ENCODE measurements around the gene ZFY. TPM values are rescaled to one million over a fixed set of nuclear protein-coding genes. Genes with fewer than 3 reads are reported as not detected.
"Not testable (repeated sequence)": the region's sequence is repeated elsewhere in the genome, so short reads cannot be mapped to it uniquely, and the experiment has no call there.

ZFY gene
- polyA plus RNA-seq, 1 donor (not counting 4 experiments of a cell fraction or from before 2014, with no cell fraction given): not detected

GRCh38 chrY:2984491-2984890 lies 49.3 kb downstream of the ZFY start:
- Histone ChIP-seq H3K4me2 (ENCODE audit: control insufficient read depth, extremely low read depth, insufficient read depth, low read depth, low read length) (no peak overlapping the region), H3K4me1 (ENCODE audit: control insufficient read depth, extremely low read depth, insufficient read depth, low read length) (no peaks in the 10 kb centered on the region), H3K36me3 (ENCODE audit: control insufficient read depth in 2 of 2, extremely low read depth in 1 of 2, insufficient read depth in 2 of 2, low read length in 2 of 2) (no peaks in the 10 kb centered on the region), H3K4me3 (ENCODE audit: control insufficient read depth in 2 of 3, extremely low read depth in 1 of 3, insufficient read depth in 2 of 3, low read depth in 1 of 3, low read length in 3 of 3) (no peak overlapping the region), H3K9me3 (ENCODE audit: control insufficient read depth, low read depth, low read length) (no peaks in the 10 kb centered on the region), H3K9ac (ENCODE audit: control insufficient read depth, extremely low read depth, insufficient read depth, low read length) (no peak overlapping the region), H2AFZ (ENCODE audit: control insufficient read depth, low read length) (no peak overlapping the region), H3K27ac (ENCODE audit: control insufficient read depth, insufficient read depth, low read length) (no peak overlapping the region), H4K20me1 (ENCODE audit: control insufficient read depth, extremely low read depth, insufficient read depth, low read length) (no peaks in the 10 kb centered on the region), H3K79me2 (ENCODE audit: control insufficient read depth, insufficient read depth, low read length) (no peaks in the 10 kb centered on the region), H3K27me3 (ENCODE audit: control insufficient read depth, extremely low read depth, insufficient read depth, low read length) (no peaks in the 10 kb centered on the region), H3K9me1 (ENCODE audit: control insufficient read depth, extremely low read depth, insufficient read depth, low read length) (no peaks in the 10 kb centered on the region)
- dilution Hi-C loops (cut with MboI; ENCODE audit: extremely low pct_ligation_motif_present, low sequenced_read_pairs): no loop called here
- TF ChIP-seq CTCF (optimal IDR thresholded peaks at IDR 0.05 in 1 of 3, IDR thresholded peaks at IDR 0.05 in 1 of 3, conservative IDR thresholded peaks at IDR 0.05 in 1 of 3; ENCODE audit: extremely low read depth in 1 of 3, insufficient read depth in 2 of 3, low read length in 3 of 3) (no peak), EZH2 (IDR thresholded peaks at IDR 0.05; ENCODE audit: low read length) (no peak)
- FAIRE-seq (no peak), DNase-seq (ENCODE audit: low read depth, low spot score) (no peak)

- FAIRE-seq; H4K20me1 ChIP-seq (ENCODE audit: control insufficient read depth, extremely low read depth, insufficient read depth, low read length); H3K4me2 ChIP-seq (ENCODE audit: control insufficient read depth, extremely low read depth, insufficient read depth, low read depth, low read length); H3K4me3 ChIP-seq (ENCODE audit: control insufficient read depth in 2 of 3, extremely low read depth in 1 of 3, insufficient read depth in 2 of 3, low read depth in 1 of 3, low read length in 3 of 3); H3K9ac ChIP-seq (ENCODE audit: control insufficient read depth, extremely low read depth, insufficient read depth, low read length); H2AFZ ChIP-seq (ENCODE audit: control insufficient read depth, low read length); H3K4me1 ChIP-seq (ENCODE audit: control insufficient read depth, extremely low read depth, insufficient read depth, low read length); H3K27me3 ChIP-seq (ENCODE audit: control insufficient read depth, extremely low read depth, insufficient read depth, low read length); H3K79me2 ChIP-seq (ENCODE audit: control insufficient read depth, insufficient read depth, low read length); H3K36me3 ChIP-seq (ENCODE audit: control insufficient read depth in 2 of 2, extremely low read depth in 1 of 2, insufficient read depth in 2 of 2, low read length in 2 of 2); DNase-seq (ENCODE audit: low read depth, low spot score); H3K27ac ChIP-seq (ENCODE audit: control insufficient read depth, insufficient read depth, low read length); H3K9me1 ChIP-seq (ENCODE audit: control insufficient read depth, extremely low read depth, insufficient read depth, low read length); dilution Hi-C loops (cut with MboI; ENCODE audit: extremely low pct_ligation_motif_present, low sequenced_read_pairs); H3K9me3 ChIP-seq (ENCODE audit: control insufficient read depth, low read depth, low read length): not testable (repeated sequence)
Measured at GRCh38 chrY:2987178-2987577, 52.0 kb downstream of the ZFY start.

GRCh38 chrY:2997369-2997768 lies 62.2 kb downstream of the ZFY start:
- dilution Hi-C loops (cut with MboI; ENCODE audit: extremely low pct_ligation_motif_present, low sequenced_read_pairs); H3K36me3 ChIP-seq (ENCODE audit: control insufficient read depth in 2 of 2, extremely low read depth in 1 of 2, insufficient read depth in 2 of 2, low read length in 2 of 2): not testable (repeated sequence)

More at GRCh38 chrY:2997369-2997768, 62.2 kb downstream of the ZFY start:
- not testable (repeated sequence) for DNase-seq (ENCODE audit: low read depth, low spot score); H3K27me3 ChIP-seq (ENCODE audit: control insufficient read depth, extremely low read depth, insufficient read depth, low read length); H3K79me2 ChIP-seq (ENCODE audit: control insufficient read depth, insufficient read depth, low read length); H3K4me1 ChIP-seq (ENCODE audit: control insufficient read depth, extremely low read depth, insufficient read depth, low read length); H3K9me3 ChIP-seq (ENCODE audit: control insufficient read depth, low read depth, low read length); FAIRE-seq; H3K4me2 ChIP-seq (ENCODE audit: control insufficient read depth, extremely low read depth, insufficient read depth, low read depth, low read length); H3K9me1 ChIP-seq (ENCODE audit: control insufficient read depth, extremely low read depth, insufficient read depth, low read length); H3K27ac ChIP-seq (ENCODE audit: control insufficient read depth, insufficient read depth, low read length); H3K9ac ChIP-seq (ENCODE audit: control insufficient read depth, extremely low read depth, insufficient read depth, low read length); H3K4me3 ChIP-seq (ENCODE audit: control insufficient read depth in 2 of 3, extremely low read depth in 1 of 3, insufficient read depth in 2 of 3, low read depth in 1 of 3, low read length in 3 of 3); H4K20me1 ChIP-seq (ENCODE audit: control insufficient read depth, extremely low read depth, insufficient read depth, low read length); H2AFZ ChIP-seq (ENCODE audit: control insufficient read depth, low read length)

All from keratinocyte (primary cell).